Cardiac fibroblast (primary cell): Measurements from ENCODE around the gene POLR1E.
A peak's percentile ranks its signal among the peaks of the same experiment; 100 is the strongest.

Experiments used
- DNase-seq, 2 donors: peaks; one replicate each; pipeline versions ENCODE4 v3.0.0 to v3.0.0-alpha.2; 2010; ENCODE audit warnings: low read depth in 2 of 2
- H3K4me3 ChIP-seq, 2 donors: replicated peaks in 1 of 2; 1 replicate in 1 of 2; 2 replicates in 1 of 2; pipeline ENCODE4 v1.5.1; 2011; ENCODE audit warnings: low read depth in 2 of 2, low read length in 2 of 2, mild to moderate bottlenecking in 2 of 2, moderate library complexity in 1 of 2
- CTCF ChIP-seq: IDR thresholded peaks from one replicate; pipeline ENCODE4 v1.5.1; 2011; ENCODE audit warnings: low read depth, mild to moderate bottlenecking, low read length, inconsistent platforms

Gene POLR1E

GRCh38 chr9:37499297-37499696, 13.5 kb downstream of the POLR1E start:
- H3K4me3 ChIP-seq, result no peak overlapping the region
- no peak for TF ChIP-seq CTCF
- DNase-seq, result no peak

- H3K4me3 ChIP-seq, result no peak overlapping the region
- no peak for TF ChIP-seq CTCF
- peak in 1 of 2 donors; percentile 24 for DNase-seq
These were observed 16.3 kb downstream of the POLR1E start for GRCh38 chr9:37501957-37502596.

DNA sequence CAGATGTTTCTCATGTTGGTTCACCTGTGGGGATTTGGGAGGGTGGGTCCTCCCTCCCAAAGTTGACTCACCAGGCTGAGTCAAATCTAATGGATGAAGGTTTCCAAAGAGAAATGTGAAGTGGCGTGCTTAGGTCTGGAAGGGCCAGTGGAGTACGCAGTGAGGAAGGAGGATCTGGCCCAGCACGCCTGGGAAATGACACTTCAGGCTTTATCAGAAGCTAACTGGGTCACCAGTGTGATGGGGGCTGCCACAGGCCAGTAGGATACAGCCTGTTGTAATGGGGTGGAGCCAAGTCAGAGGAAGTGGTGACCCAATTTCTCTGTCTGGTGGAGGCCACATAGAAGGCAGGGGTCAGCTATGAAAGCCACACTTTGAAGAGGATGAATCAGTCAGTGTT, 18.0 kb downstream of the POLR1E start:
- no peak overlapping the region for H3K4me3 ChIP-seq
- peak; percentile 15 to 42 for DNase-seq
- no peak for TF ChIP-seq CTCF

GRCh38 chr9:37504605-37505004, 18.9 kb downstream of the POLR1E start:
- no peak for TF ChIP-seq CTCF
- H3K4me3 ChIP-seq, result no peak overlapping the region
- DNase-seq, result no peak

- no peak overlapping the region for H3K4me3 ChIP-seq
- no peak for TF ChIP-seq CTCF
- DNase-seq, result no peak
These were observed 21.9 kb downstream of the POLR1E start for GRCh38 chr9:37507566-37508134.

GRCh38 chr9:37508135-37508833, 22.5 kb downstream of the POLR1E start:
- no peak overlapping the region for H3K4me3 ChIP-seq
- peak in 1 of 2 donors; percentile 5 for DNase-seq
- TF ChIP-seq CTCF, result no peak
